OCI-LY7 (cell line): ENCODE results near the gene DAPK2. TPM values are rescaled to one million over a fixed set of nuclear protein-coding genes. Genes with fewer than 3 reads are reported as not detected.

Experiments
- BruUV-seq: library from RNA; stranded (reverse); fragments of 400-500 nt; replicated peaks from 2 replicates; lab custom pipeline; 2021; lab: Mats Ljungman, UMichigan
- CTCF ChIA-PET: fragments of 300-600 bp; sonication (Branson Sonifier 250); formaldehyde crosslinking; loops from one replicate; lab custom pipeline; 2022; ENCODE audit warnings: antibody characterized with exemption; ENCODE audit not compliant: unreplicated experiment; lab: Charles Lee
- POLR2A ChIA-PET: fragments of 300-600 bp; sonication (Branson Sonifier 250); formaldehyde crosslinking; loops from one replicate; lab custom pipeline; 2022; ENCODE audit warnings: antibody characterized with exemption; lab: Charles Lee
- DNase-seq: peaks from one replicate; pipeline ENCODE4 v3.0.0-alpha.2; 2015; ENCODE audit warnings: low spot score
- H2AFZ ChIP-seq: fragments of 200-600 bp; sonication (generic), shearing (Covaris generic); 2 replicates; pipeline ENCODE4 v1.6.1; 2014; ENCODE audit warnings: mild to moderate bottlenecking, antibody characterized with exemption, low read length, moderate library complexity
- H3K27ac ChIP-seq: fragments of 200-600 bp; sonication (generic); 2 replicates; pipeline ENCODE4 v1.5.1; 2014; ENCODE audit warnings: mixed run types, low read depth, mild to moderate bottlenecking, moderate library complexity, low read length, inconsistent platforms; ENCODE audit not compliant: poor library complexity, severe bottlenecking
- H3K36me3 ChIP-seq: fragments of 200-600 bp; sonication (generic); 2 replicates; pipeline ENCODE4 v1.6.1; 2014; ENCODE audit warnings: mild to moderate bottlenecking, antibody characterized with exemption, low read length, moderate library complexity, mixed read lengths; ENCODE audit not compliant: insufficient read depth
- H3K4me1 ChIP-seq: fragments of 200-600 bp; sonication (generic); 2 replicates; pipeline ENCODE4 v1.5.1; 2014; ENCODE audit warnings: mild to moderate bottlenecking, low read length; ENCODE audit not compliant: insufficient read depth, poor library complexity, severe bottlenecking
- H3K4me2 ChIP-seq: fragments of 200-600 bp; sonication (generic); 2 replicates; pipeline ENCODE4 v1.6.1; 2014; ENCODE audit warnings: mild to moderate bottlenecking, low read length
- H3K4me3 ChIP-seq: fragments of 200-600 bp; sonication (generic); 2 replicates; pipeline ENCODE4 v1.5.1; 2014; ENCODE audit warnings: mild to moderate bottlenecking, low read depth, low read length; ENCODE audit not compliant: poor library complexity, severe bottlenecking
- H3K79me2 ChIP-seq: fragments of 200-600 bp; sonication (generic); 2 replicates; pipeline ENCODE4 v1.6.1; 2016; ENCODE audit warnings: low read depth, mild to moderate bottlenecking, low read length, moderate library complexity, mixed read lengths; ENCODE audit not compliant: insufficient read depth
- H3K9me2 ChIP-seq: fragments of 200-600 bp; sonication (generic); 2 replicates; pipeline ENCODE4 v1.6.1; 2016; ENCODE audit warnings: mild to moderate bottlenecking, low read length, mixed read lengths; ENCODE audit not compliant: insufficient read depth
- H3K9me3 ChIP-seq: fragments of 200-600 bp; sonication (generic); 2 replicates; pipeline ENCODE4 v1.6.1; 2014; ENCODE audit warnings: mild to moderate bottlenecking, mixed run types, low read length, mixed read lengths
- H4K20me1 ChIP-seq: fragments of 200-600 bp; sonication (generic); 2 replicates; pipeline ENCODE4 v1.6.1; 2014; ENCODE audit warnings: mild to moderate bottlenecking, antibody characterized with exemption, low read length, moderate library complexity, mixed read lengths; ENCODE audit not compliant: insufficient read depth
- CTCF ChIP-seq: fragments of 200-600 bp; sonication (generic); conservative IDR thresholded peaks from 2 replicates; pipeline ENCODE4 v1.5.1; 2014; ENCODE audit warnings: mild to moderate bottlenecking, antibody characterized with exemption, low read length, moderate library complexity, mixed read lengths
- EZH2phosphoT487 ChIP-seq: fragments of 200-600 bp; sonication (generic); IDR thresholded peaks from 2 replicates; pipeline ENCODE4 v1.6.1; 2018; ENCODE audit warnings: low read depth, borderline replicate concordance, mild to moderate bottlenecking, mixed run types, antibody characterized with exemption, low read length, moderate library complexity, mixed read lengths
- intact Hi-C: fragments of 100-400 bp; cut with micrococcal nuclease; formaldehyde crosslinking; loops from one replicate; pipeline ENCODE4 v1.10.0; 2022; ENCODE audit not compliant: unreplicated experiment
- total RNA-seq, 2 experiments: library from RNA; depleted of rRNA in 1 of 2; stranded (reverse); fragments of >200 nt in 1 of 2; shearing (Covaris generic) in 1 of 2; gene quantifications; 2 replicates each; pipeline ENCODE4 v1.2.3, GENCODE V29; 2014 to 2022

The DAPK2 gene
- total RNA-seq, 2 experiments from 2014 or later = 0.36 to 1.2 TPM

- Histone ChIP-seq H3K79me2 (no peaks in the 10 kb centered on the region), H3K9me2 (no peaks in the 10 kb centered on the region), H3K36me3 (no peaks in the 10 kb centered on the region), H3K4me1 (peaks cover 24% of the 10 kb centered on the region), H4K20me1 (no peaks in the 10 kb centered on the region), H3K4me3 (no peak overlapping the region), H3K27ac (no peak overlapping the region), H3K4me2 (no peak overlapping the region), H2AFZ (peak overlapping the region; percentile 29), H3K9me3 (no peaks in the 10 kb centered on the region)
- CTCF ChIA-PET = interaction anchor here (0.9 kb wide), 1 partner anchor 39 kb away, joined by 3 read pairs; no protein-coding TSS in a partner anchor
- POLR2A ChIA-PET = interaction anchor here (0.6 kb wide), 1 partner anchor 832 kb away, joined by 3 read pairs; no protein-coding TSS in a partner anchor
- TF ChIP-seq EZH2phosphoT487 (no peak), CTCF (no peak)
- BruUV-seq = no TSS peak
- DNase-seq = peak; percentile 42
- intact Hi-C loops = no loop called here
These were observed 74.9 kb downstream of the DAPK2 start for GRCh38 chr15:63971427-63971805.

GRCh38 chr15:63970621-63971426 lies 75.5 kb downstream of the DAPK2 start:
- no TSS peak for BruUV-seq
- ChIA-PET POLR2A (interaction anchor here (0.6 to 1.2 kb wide), 2 partner anchors 54 to 832 kb away, joined by 3 read pairs; no protein-coding TSS in a partner anchor), CTCF (interaction anchor here (0.9 kb wide), 2 partner anchors 25 to 40 kb away, joined by 3 read pairs; no protein-coding TSS in a partner anchor)
- Histone ChIP-seq H2AFZ (peak overlapping the region; percentile 29), H4K20me1 (no peaks in the 10 kb centered on the region), H3K79me2 (no peaks in the 10 kb centered on the region), H3K4me3 (no peak overlapping the region), H3K9me2 (no peaks in the 10 kb centered on the region), H3K36me3 (no peaks in the 10 kb centered on the region), H3K9me3 (no peaks in the 10 kb centered on the region), H3K4me2 (peak overlapping the region; percentile 14; the same call in 1 of the 2 replicates), H3K27ac (no peak overlapping the region), H3K4me1 (peaks cover 24% of the 10 kb centered on the region)
- intact Hi-C loops = no loop called here
- TF ChIP-seq EZH2phosphoT487 (no peak), CTCF (no peak)
- no peak for DNase-seq
